GM19239 (cell line): ENCODE data around the gene PDCD6IP.
"Not testable (repeated sequence)": the region's sequence is repeated elsewhere in the genome, so short reads cannot be mapped to it uniquely, and the experiment has no call there.

Experiments used
- DNase-seq: peaks from one replicate; pipeline ENCODE4 v3.0.0; 2011; ENCODE audit warnings: low spot score; ENCODE audit not compliant: insufficient read length
- FAIRE-seq: peaks from 2 replicates; lab custom pipeline; 2011; peaks lifted over from hg19 to GRCh38; lab: Jason Lieb, UNC

PDCD6IP gene

GRCh38 chr3:33792167-33792892 is 6.1 kb upstream of the PDCD6IP start:
- no peak for DNase-seq
- FAIRE-seq = no peak

DNA sequence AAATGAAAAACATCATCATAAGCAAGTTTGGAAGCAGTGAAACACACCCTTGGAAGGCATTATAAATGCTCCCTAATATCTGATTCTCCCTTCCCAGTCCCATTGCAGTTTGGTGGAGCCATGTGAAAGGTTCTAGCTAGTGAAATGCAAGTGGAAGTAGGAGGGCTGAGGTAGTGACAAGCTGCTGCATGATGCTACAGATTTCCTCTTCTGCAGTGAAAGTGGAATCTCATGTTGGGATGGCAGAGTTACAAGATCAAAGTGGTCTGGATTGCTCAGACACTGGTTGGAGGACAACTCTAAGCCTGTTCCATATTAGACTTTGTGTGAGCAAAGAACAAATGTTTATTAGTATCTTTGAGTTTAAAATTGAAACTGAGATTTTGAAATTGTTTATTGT is 3.3 kb upstream of the PDCD6IP start:
- DNase-seq (no peak), FAIRE-seq (no peak)

- FAIRE-seq = no peak
- DNase-seq = no peak
These were observed 2.4 kb upstream of the PDCD6IP start for GRCh38 chr3:33795856-33796536.

- peak; percentile 11 for FAIRE-seq
- DNase-seq = no peak
These were observed 365 bp upstream of the PDCD6IP start for GRCh38 chr3:33798113-33798417.

GRCh38 chr3:33799202-33799551 is 747 bp downstream of the PDCD6IP start:
- FAIRE-seq (no peak), DNase-seq (no peak)

- FAIRE-seq = no peak
These were observed 4.8 kb downstream of the PDCD6IP start for GRCh38 chr3:33803252-33803651.

GRCh38 chr3:33803894-33804526 is 5.6 kb downstream of the PDCD6IP start:
- FAIRE-seq (no peak), DNase-seq (no peak)

More at GRCh38 chr3:33803252-33803651, 4.8 kb downstream of the PDCD6IP start:
- DNase-seq = no peak

GRCh38 chr3:33807191-33807590 is 8.8 kb downstream of the PDCD6IP start:
- DNase-seq (no peak), FAIRE-seq (peak; percentile 23)

DNA sequence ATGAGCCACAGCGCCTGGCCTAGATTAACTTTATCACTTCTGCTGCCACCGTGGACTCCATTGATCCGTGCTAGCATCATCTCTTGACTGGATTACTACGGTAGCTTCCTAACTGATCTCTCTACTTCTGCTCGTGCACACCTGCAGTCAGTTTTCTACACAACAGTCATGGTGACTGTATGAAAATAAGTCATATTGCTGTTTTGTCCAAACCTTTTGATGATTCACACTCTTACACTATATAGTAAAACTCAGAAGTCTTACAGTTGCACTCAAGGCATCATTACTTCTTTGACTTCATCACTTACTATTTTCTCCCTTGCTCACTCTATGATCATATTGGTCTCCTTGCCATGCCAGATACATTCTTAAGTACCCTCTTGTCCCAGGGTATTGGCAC is 10.1 kb downstream of the PDCD6IP start:
- FAIRE-seq (no peak), DNase-seq (no peak)

GRCh38 chr3:33810545-33810944 is 12.1 kb downstream of the PDCD6IP start:
- DNase-seq = no peak
- FAIRE-seq = no peak

GRCh38 chr3:33821989-33822388 is 23.6 kb downstream of the PDCD6IP start:
- no peak for FAIRE-seq

GRCh38 chr3:33823821-33824220 is 25.4 kb downstream of the PDCD6IP start:
- no peak for DNase-seq
- no peak for FAIRE-seq

More at GRCh38 chr3:33821989-33822388, 23.6 kb downstream of the PDCD6IP start:
- no peak for DNase-seq

DNA sequence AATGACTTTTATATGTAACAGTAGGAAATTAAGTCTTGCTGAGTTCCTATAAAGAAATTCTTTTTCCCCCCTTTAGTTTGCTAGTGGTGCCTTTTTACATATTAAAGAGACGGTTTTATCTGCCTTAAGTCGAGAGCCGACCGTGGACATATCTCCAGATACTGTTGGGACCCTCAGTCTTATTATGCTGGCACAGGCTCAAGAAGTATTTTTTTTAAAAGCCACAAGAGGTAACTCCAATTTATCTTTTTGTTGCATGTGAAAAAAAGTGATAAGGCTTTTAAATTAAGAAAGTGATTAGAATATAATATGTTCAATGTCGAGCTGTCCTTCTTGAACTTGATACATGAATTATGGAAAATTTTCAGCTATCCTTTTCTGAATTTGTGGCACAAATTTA is 26.7 kb downstream of the PDCD6IP start:
- FAIRE-seq = no peak

GRCh38 chr3:33826206-33826605 is 27.8 kb downstream of the PDCD6IP start:
- DNase-seq (no peak), FAIRE-seq (no peak)

More for the DNA sequence above, 26.7 kb downstream of the PDCD6IP start:
- DNase-seq = no peak

DNA sequence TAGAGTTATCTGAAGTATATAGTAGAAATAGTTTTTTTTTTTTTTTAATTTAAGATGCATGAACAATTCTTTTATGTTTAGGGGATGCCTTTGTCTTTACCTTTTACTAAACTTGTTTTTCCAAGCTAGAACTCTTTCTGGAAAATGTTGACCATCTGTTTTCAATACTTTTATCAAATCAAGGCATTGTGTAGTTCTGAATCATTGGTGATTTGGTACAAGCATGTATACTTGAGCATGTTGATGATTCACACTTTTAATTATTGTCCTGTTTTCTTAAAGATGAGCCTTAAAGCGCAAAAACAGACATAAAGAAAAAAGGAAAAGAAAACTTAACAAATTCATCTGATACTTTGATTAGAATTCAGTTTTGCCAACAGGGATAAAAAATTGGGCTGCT is 28.3 kb downstream of the PDCD6IP start:
- FAIRE-seq (no peak), DNase-seq (no peak)

DNA sequence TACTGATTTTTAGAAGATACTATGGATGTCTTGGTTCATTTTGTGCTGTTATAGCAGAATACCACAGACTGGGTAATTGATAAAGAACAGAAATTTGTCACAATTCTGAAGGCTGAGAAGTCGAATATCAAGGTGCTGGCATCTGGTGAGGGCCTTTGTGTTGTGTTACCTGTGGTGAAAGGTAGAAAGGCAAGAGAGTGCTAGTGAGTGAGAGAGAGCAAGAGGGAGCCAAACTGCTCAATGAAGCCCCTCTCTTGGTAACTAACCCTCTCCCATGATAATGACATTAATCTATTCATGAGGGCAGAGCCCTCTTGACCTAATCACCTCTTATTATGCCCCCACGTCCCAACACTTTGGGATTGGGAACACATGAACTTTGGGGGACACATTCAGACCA is 31.3 kb downstream of the PDCD6IP start:
- DNase-seq = no peak
- no peak for FAIRE-seq

DNA sequence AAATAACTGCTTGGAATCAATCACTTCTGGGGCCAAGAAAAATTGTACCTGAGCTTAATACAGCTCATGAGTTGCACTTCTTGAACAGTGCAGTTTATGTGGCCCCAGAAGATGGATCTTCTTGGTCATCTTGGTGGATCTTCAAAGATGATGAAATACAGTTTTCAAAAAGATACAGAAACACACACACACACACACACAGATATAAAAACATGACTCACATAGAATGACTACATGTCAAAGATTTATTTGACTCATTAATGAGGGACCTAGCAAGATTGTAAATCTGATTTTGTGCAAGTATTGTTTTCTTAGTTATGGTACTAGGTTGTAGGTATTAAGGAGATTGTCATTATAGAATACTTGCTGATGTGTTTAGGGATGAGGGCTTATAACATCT is 32.6 kb downstream of the PDCD6IP start:
- no peak for FAIRE-seq
- no peak for DNase-seq

DNA sequence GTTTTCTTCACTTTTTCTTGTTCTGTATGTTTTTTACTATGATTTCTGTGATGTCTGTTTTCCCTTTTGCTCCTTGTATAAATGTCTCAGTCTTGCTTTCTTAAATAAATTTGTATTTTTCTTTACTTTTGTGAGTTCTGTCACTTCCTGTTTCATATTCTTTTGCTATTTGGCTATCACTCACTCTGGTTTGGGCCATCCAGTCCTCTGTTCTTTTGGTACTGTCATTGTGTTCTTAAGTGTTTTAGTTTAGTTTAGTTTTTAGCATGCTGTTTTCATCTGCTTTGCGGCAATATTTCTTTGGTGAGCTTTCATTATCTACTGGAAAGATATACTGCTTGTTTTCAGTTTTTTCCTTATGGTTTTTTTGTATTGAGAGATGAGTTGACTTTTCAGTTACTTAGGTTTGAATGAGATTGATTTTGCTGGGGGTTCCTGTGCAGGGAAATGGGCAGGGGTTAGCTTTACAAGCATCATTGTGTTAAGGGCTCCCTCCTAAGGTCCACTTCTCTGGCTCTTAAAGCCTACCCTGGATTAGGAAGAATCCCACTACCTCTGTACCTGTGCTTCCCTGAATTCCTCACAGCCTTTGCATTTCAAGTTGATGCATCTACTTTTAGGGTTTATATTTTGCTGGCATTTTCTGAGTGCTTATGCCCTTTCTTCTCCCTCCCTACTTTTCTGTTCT is 35.1 kb downstream of the PDCD6IP start:
- peak; percentile 83 for FAIRE-seq
- DNase-seq = no peak

GRCh38 chr3:33834096-33834453 is 35.6 kb downstream of the PDCD6IP start:
- DNase-seq = no peak
- no peak for FAIRE-seq

DNA sequence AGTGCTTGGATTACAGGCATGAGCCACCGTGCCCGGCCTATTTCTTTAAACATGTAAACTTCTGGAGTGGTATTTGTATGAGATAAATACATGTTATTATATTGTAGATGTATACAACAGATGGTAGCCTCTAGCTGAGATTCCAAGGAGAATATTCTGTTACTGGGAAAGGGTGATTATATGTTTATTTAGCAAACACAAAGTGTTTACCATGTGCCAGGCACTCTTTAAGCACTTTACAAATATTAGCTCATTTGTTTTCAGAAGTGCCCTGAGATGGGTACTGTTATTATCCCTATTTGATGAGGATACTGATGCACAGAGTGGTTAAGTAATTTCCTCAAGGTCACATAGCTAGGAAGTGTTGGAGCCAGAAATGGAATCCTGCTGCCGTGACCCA is 38.8 kb downstream of the PDCD6IP start:
- DNase-seq, FAIRE-seq: not testable (repeated sequence)

DNA sequence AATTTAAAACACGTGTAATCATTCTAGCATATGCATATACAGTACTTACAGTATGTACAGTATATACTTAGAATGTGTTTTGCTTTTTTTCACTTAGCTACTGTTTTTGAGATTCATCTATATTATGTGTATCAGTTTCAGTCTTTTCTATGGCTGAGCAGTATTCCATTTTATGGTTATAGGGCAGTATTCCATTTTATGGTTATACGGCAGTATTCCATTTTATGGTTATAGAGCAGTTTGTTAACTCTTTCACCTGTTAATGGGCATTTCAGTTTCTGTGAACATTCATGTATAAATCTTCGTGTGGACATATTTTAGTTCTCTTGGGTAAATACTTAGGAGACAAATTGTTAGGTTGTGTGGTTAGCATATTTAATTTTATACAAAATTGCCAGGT is 40.9 kb downstream of the PDCD6IP start:
- FAIRE-seq = no peak
- no peak for DNase-seq
